ENCODE results near the gene BUB1B. TPM values are rescaled to one million over a fixed set of nuclear protein-coding genes. Genes with fewer than 3 reads are reported as not detected.
A peak's percentile ranks its signal among the peaks of the same experiment; 100 is the strongest.
"Not testable (repeated sequence)": the region's sequence is repeated elsewhere in the genome, so short reads cannot be mapped to it uniquely, and the experiment has no call there.

BUB1B gene, protein sequence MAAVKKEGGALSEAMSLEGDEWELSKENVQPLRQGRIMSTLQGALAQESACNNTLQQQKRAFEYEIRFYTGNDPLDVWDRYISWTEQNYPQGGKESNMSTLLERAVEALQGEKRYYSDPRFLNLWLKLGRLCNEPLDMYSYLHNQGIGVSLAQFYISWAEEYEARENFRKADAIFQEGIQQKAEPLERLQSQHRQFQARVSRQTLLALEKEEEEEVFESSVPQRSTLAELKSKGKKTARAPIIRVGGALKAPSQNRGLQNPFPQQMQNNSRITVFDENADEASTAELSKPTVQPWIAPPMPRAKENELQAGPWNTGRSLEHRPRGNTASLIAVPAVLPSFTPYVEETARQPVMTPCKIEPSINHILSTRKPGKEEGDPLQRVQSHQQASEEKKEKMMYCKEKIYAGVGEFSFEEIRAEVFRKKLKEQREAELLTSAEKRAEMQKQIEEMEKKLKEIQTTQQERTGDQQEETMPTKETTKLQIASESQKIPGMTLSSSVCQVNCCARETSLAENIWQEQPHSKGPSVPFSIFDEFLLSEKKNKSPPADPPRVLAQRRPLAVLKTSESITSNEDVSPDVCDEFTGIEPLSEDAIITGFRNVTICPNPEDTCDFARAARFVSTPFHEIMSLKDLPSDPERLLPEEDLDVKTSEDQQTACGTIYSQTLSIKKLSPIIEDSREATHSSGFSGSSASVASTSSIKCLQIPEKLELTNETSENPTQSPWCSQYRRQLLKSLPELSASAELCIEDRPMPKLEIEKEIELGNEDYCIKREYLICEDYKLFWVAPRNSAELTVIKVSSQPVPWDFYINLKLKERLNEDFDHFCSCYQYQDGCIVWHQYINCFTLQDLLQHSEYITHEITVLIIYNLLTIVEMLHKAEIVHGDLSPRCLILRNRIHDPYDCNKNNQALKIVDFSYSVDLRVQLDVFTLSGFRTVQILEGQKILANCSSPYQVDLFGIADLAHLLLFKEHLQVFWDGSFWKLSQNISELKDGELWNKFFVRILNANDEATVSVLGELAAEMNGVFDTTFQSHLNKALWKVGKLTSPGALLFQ
- total RNA-seq = 10 to 100 TPM; 91.9 to 94.9 TPM

DNA sequence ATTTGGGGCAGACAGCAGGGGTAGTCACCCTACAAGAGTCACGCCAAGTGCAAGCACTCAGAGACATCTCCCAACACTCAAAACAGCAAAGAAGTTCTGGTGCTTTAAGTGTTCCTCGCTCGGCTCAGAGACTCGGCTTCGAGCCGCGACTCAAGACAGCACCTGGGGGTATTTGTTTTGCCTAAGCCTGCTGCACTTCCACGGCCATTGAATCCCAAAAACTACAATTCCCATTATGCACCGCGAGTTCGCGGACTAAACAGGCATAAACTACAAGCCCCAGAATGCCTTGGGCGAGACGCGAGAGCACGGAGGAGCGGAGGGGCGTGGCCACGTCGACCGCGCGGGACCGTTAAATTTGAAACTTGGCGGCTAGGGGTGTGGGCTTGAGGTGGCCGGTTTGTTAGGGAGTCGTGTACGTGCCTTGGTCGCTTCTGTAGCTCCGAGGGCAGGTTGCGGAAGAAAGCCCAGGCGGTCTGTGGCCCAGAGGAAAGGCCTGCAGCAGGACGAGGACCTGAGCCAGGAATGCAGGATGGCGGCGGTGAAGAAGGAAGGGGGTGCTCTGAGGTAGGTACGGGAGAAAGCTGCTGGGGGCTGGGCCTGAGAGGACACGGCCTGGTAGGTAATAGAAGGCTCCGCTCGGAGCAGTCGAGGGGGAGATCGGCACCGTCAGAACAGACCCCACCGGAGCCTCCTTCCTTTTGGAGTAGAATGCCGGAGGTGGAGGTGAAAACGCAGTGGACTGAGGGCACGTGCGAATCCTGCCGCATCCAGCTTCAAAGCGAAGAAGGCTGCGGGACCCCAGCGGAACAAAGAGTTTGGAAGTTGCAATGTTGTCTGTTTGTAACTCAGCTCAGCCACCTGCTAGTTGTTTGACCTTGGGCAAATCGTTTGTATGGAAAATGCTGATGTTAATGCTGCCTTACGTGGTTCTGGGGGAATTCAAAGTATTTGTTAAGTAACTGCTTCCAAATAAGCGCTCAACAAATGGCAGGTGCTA, at the start of gene BUB1B:
TSS of gene BUB1B (plus strand) at position 381 of the 1,000 bp plus-strand sequence. CDS start at position 533, 152 bp downstream.
- ChIA-PET CTCF (interaction anchor here (0.9 to 10.4 kb wide), 12 partner anchors 13 to 148 kb away, joined by 3 to 85 read pairs (median 4); no protein-coding TSS in a partner anchor), POLR2A (interaction anchor here (0.6 to 3.0 kb wide), 10 partner anchors 10 to 122 kb away, joined by 3 to 15 read pairs (median 4); partner anchors contain the start of gene SRP14)
- H3K27ac Mint-ChIP-seq = no peak within 1 kb of the TSS
- H3K9me3 Mint-ChIP-seq (ENCODE audit: insufficient read depth) = no peaks in the 10 kb centered on the region
- H3K4me3 Mint-ChIP-seq = no peak within 1 kb of the TSS
- H3K4me1 Mint-ChIP-seq (ENCODE audit: low read depth) = peaks cover 10% of the 10 kb centered on the region
- ATAC-seq = peak; percentile 95
- H3K27me3 Mint-ChIP-seq (ENCODE audit: low read depth) = no peaks in the 10 kb centered on the region
- peaks cover 20% of the 10 kb centered on the region for H3K36me3 Mint-ChIP-seq (ENCODE audit: low read depth)
- peak; percentile 97 for DNase-seq

DNA sequence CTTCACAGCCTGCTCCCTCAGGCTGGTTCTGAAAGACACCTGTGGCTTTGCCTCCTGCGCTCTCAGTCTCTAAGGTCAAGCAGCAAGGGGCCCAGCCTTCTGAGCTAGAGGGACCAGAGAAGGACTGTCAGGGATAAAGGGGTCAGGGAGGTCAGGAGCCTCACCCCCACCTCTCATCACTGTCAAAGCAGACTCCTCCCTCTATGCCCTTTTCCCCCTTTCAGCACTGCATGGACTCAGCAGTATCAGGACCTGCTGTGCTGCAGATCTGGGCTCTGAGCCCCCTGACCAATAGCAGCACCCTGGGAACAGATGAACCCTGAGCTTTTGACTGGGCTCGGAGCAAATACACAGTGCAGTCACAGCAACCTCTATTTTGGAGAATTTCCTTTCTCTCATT, 49.0 kb upstream of the BUB1B start:
- CTCF ChIA-PET = interaction anchor here (17.4 to 23.5 kb wide), 2 partner anchors 17 to 66 kb away, joined by 366 to 387 read pairs; no protein-coding TSS in a partner anchor
- no peaks in the 10 kb centered on the region for H3K9me3 Mint-ChIP-seq (ENCODE audit: insufficient read depth)
- H3K27me3 Mint-ChIP-seq (ENCODE audit: low read depth) = peaks cover 14% of the 10 kb centered on the region
- POLR2A ChIA-PET = no interaction called here
- H3K4me1 Mint-ChIP-seq (ENCODE audit: low read depth) = peaks cover 55% of the 10 kb centered on the region
- no peak for ATAC-seq
- H3K27ac Mint-ChIP-seq = no peak overlapping the region
- DNase-seq = no peak
- H3K4me3 Mint-ChIP-seq = no peak overlapping the region
- H3K36me3 Mint-ChIP-seq (ENCODE audit: low read depth) = peaks cover 2% of the 10 kb centered on the region

DNA sequence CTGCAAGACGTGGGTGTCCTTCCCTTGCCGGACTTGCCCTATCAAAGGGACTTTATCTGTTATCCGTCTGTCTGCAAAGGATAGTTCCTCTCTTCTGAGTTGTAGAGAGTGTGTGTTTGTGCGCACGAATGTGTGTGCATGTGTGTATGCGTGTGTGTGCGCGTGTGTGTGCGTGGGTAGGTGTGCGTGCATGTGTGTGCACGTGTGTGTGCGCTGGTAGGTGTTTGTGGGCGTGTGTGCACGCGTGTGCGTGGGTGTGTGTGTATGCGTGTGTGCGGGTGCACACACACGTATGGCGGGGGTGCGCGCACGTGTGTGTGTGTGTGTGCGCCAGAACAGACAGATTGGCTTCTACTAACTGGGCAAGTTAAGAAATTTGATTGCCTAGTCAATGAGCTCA, 48.1 kb upstream of the BUB1B start:
- ChIA-PET CTCF (interaction anchor here (17.4 to 23.5 kb wide), 2 partner anchors 18 to 66 kb away, joined by 366 to 387 read pairs; no protein-coding TSS in a partner anchor), POLR2A (no interaction called here)
- Mint-ChIP-seq H3K4me1 (ENCODE audit: low read depth) (peaks cover 50% of the 10 kb centered on the region), H3K4me3 (no peak overlapping the region), H3K27ac (peak overlapping the region; percentile 5), H3K27me3 (ENCODE audit: low read depth) (peaks cover 14% of the 10 kb centered on the region), H3K36me3 (ENCODE audit: low read depth) (peaks cover 2% of the 10 kb centered on the region), H3K9me3 (ENCODE audit: insufficient read depth) (no peaks in the 10 kb centered on the region)
- no peak for ATAC-seq
- DNase-seq = no peak

DNA sequence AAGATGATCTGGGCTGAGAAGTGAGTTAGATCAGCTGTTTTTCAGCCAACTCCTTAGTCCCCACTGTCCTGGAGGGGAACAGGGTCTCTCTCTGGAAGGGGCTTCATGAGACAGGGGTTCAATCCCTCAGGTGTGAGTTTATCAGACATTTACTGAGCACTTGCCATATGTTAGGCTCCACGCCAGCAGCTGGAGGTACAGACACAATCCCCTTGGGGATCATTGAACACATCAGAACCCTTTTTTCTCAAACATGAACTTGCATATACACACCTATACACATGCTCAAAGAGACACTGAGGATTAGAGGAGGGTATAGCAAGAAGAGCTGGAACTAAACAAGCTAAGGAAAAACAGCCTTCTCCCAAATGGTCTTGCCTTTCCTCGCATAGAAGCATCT, 46.7 kb upstream of the BUB1B start:
- H3K4me1 Mint-ChIP-seq (ENCODE audit: low read depth) = peaks cover 39% of the 10 kb centered on the region
- no peak overlapping the region for H3K4me3 Mint-ChIP-seq
- ChIA-PET CTCF (interaction anchor here (0.6 to 23.5 kb wide), 7 partner anchors 11 to 249 kb away, joined by 3 to 387 read pairs (median 4); no protein-coding TSS in a partner anchor), POLR2A (interaction anchor here (0.7 to 2.0 kb wide), 3 partner anchors 7 to 46 kb away, joined by 3 to 7 read pairs (median 3); partner anchors contain the start of gene BUB1B)
- peak overlapping the region; percentile 37 for H3K27ac Mint-ChIP-seq
- DNase-seq (no peak), ATAC-seq (no peak)
- peaks cover 2% of the 10 kb centered on the region for H3K36me3 Mint-ChIP-seq (ENCODE audit: low read depth)
- H3K9me3 Mint-ChIP-seq (ENCODE audit: insufficient read depth) = no peaks in the 10 kb centered on the region
- H3K27me3 Mint-ChIP-seq (ENCODE audit: low read depth) = peaks cover 14% of the 10 kb centered on the region

DNA sequence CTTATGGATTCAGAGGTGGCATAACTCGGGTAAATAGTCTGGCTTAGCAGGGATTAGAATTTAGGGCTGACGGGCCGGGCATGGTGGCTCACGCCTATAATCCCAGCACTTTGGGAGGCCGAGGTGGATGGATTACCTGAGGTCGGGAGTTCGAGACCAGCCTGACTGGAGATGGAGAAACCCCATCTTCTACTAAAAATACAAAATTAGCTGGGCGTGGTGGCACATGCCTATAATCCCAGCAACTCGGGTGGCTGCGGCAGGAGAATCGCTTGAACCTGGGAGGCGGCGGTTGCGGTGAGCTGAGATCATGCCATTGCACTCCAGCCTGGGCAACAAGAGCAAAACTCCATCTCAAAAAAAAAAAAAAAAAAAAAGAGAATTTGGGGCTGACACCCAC, 45.8 kb upstream of the BUB1B start:
- Mint-ChIP-seq H3K27ac (peak overlapping the region; percentile 35), H3K4me1 (ENCODE audit: low read depth) (peaks cover 35% of the 10 kb centered on the region), H3K27me3 (ENCODE audit: low read depth) (peaks cover 13% of the 10 kb centered on the region)
- not testable (repeated sequence) for ATAC-seq; H3K36me3 Mint-ChIP-seq (ENCODE audit: low read depth); H3K4me3 Mint-ChIP-seq; DNase-seq; H3K9me3 Mint-ChIP-seq (ENCODE audit: insufficient read depth)
- ChIA-PET CTCF (interaction anchor here (0.9 to 23.5 kb wide), 5 partner anchors 10 to 164 kb away, joined by 3 to 387 read pairs (median 5); no protein-coding TSS in a partner anchor), POLR2A (interaction anchor here (0.7 to 2.0 kb wide), 6 partner anchors 8 to 76 kb away, joined by 3 to 7 read pairs (median 4); partner anchors contain the start of genes BUB1B and SRP14)

DNA sequence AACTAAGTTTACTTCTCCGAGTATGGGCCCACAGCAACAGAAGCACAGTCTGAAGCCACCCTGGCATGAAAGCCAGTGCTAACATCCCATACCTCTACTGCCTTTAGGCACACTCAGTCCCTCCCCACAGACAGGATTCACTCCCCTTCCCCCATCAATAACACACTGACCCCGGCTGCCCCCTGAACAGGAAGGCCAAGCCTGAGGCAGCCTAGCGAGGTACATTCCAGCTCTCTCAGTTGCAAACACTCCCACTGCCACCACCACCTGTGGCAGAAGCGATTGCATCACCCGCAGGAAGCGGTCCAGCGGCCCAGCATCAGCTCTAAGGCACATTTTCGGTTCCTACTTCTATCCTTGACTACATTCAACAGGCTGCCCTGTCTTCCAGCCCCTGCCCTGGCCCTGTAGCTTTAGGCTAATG, 45.2 kb upstream of the BUB1B start:
- ATAC-seq (peak; percentile 92), DNase-seq (peak; percentile 79)
- Mint-ChIP-seq H3K27me3 (ENCODE audit: low read depth) (peaks cover 11% of the 10 kb centered on the region), H3K4me1 (ENCODE audit: low read depth) (peaks cover 35% of the 10 kb centered on the region), H3K27ac (peak overlapping the region; percentile 89), H3K36me3 (ENCODE audit: low read depth) (peaks cover 2% of the 10 kb centered on the region), H3K9me3 (ENCODE audit: insufficient read depth) (no peaks in the 10 kb centered on the region), H3K4me3 (peak overlapping the region; percentile 42)
- CTCF ChIA-PET = interaction anchor here (1.4 to 23.5 kb wide), 3 partner anchors 21 to 102 kb away, joined by 3 to 387 read pairs (median 366); no protein-coding TSS in a partner anchor
- POLR2A ChIA-PET = interaction anchor here (0.9 to 2.0 kb wide), 4 partner anchors 9 to 76 kb away, joined by 3 to 7 read pairs (median 4); partner anchors contain the start of gene SRP14

DNA sequence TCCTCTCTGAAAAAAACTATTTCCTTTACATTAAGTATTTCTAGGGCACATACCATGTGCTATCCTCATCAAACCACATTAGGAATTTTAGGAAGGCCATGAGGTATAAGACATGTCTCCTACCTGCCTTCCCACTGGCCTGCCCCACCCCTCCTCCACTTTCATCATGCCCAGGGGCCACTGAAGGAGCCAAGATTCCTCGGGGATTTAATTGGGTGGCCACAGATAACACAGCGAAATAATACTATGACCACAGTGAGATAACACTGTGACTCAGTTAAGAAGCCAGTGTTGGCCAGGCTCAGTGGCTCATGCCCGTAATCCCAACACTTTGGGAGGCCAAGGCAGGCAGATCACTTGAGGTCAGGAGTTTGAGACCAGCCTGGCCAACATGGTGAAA, 42.4 kb upstream of the BUB1B start:
- CTCF ChIA-PET = interaction anchor here (17.4 kb wide), 1 partner anchor 24 kb away, joined by 387 read pairs; no protein-coding TSS in a partner anchor
- Mint-ChIP-seq H3K36me3 (ENCODE audit: low read depth) (peaks cover 2% of the 10 kb centered on the region), H3K4me3 (no peak overlapping the region), H3K9me3 (ENCODE audit: insufficient read depth) (no peaks in the 10 kb centered on the region), H3K27ac (no peak overlapping the region), H3K4me1 (ENCODE audit: low read depth) (peaks cover 28% of the 10 kb centered on the region), H3K27me3 (ENCODE audit: low read depth) (peaks cover 8% of the 10 kb centered on the region)
- no peak for ATAC-seq
- POLR2A ChIA-PET = interaction anchor here (0.8 kb wide), 1 partner anchor 19 kb away, joined by 3 read pairs; no protein-coding TSS in a partner anchor
- no peak for DNase-seq

DNA sequence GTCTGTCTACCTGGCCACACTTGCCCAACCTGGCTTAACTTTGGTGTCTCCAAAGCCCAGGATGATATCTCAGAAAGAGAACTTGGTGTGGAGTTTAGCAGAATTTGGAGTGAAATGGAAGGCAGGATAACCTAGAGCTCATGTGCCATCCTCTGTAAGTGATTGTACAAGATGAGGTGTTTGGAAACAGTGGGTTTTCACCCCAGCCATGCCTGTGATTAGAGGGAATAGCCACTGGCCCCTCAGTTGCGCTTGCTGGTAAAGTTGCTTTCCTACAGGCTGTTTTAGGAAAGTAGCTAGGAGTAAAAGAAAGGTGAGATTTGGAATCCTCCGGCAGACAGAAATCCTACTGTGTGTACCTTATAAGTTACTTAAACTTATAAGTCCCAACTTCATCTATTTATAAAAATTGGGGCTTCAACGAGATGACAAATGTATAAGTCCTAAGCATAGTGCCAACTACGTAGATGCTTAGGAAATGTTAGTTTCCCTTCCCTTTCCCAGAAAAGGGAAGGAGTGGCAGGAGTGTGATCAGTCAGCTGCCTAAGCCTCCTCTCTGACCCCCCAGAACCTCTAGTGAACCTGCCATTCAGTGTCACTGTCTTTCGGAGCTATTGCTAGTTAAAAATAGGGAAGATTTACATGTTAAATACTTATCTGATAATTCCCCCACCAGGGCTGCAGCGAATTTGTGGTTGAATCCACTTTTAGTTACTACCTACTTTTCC, 38.8 kb upstream of the BUB1B start:
- ChIA-PET POLR2A (interaction anchor here (0.7 kb wide), 1 partner anchor 13 kb away, joined by 4 read pairs; no protein-coding TSS in a partner anchor), CTCF (interaction anchor here (1.3 to 2.7 kb wide), 2 partner anchors 17 to 153 kb away, joined by 3 to 12 read pairs; no protein-coding TSS in a partner anchor)

DNA sequence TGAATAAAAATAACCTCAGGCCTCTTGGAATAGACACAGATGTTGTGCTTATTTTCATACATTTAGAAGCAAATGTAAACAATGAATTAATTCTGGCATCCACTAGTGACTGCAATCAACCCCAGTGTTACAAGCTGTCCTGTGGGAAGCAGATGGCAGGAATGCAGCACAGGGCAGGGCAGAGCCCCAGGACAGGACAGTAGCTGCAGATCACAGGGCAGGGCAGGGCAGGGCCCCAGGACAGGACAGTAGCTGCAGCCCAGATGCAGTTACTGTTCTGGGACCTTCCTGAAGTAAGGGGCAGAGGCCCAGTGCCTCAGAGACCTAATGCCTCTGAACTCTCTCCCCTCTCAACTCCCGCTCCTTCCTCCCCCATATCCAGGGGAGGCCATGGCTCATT, 37.9 kb upstream of the BUB1B start:
- CTCF ChIA-PET = interaction anchor here (1.4 to 1.6 kb wide), 2 partner anchors 14 to 18 kb away, joined by 4 to 7 read pairs; partner anchors contain the start of gene BMF
- H3K27me3 Mint-ChIP-seq (ENCODE audit: low read depth); H3K9me3 Mint-ChIP-seq (ENCODE audit: insufficient read depth); ATAC-seq; H3K36me3 Mint-ChIP-seq (ENCODE audit: low read depth); H3K4me3 Mint-ChIP-seq; H3K4me1 Mint-ChIP-seq (ENCODE audit: low read depth); H3K27ac Mint-ChIP-seq; DNase-seq; POLR2A ChIA-PET: not testable (repeated sequence)

More for the DNA sequence above, 38.8 kb upstream of the BUB1B start:
- Mint-ChIP-seq H3K27me3 (ENCODE audit: low read depth) (peaks cover 8% of the 10 kb centered on the region), H3K4me1 (ENCODE audit: low read depth) (peaks cover 2% of the 10 kb centered on the region), H3K9me3 (ENCODE audit: insufficient read depth) (no peaks in the 10 kb centered on the region), H3K4me3 (no peak overlapping the region), H3K27ac (no peak overlapping the region), H3K36me3 (ENCODE audit: low read depth) (no peaks in the 10 kb centered on the region)
- no peak for DNase-seq
- ATAC-seq = no peak
